GM21423 (cell line): ENCODE results near the gene PIK3CA.
A peak's percentile ranks its signal among the peaks of the same experiment; 100 is the strongest.
"Not testable (repeated sequence)": the region's sequence is repeated elsewhere in the genome, so short reads cannot be mapped to it uniquely, and the experiment has no call there.

ENCODE experiments used
- ATAC-seq: cut with Tn5 transposase; IDR thresholded peaks from one replicate; pipeline ENCODE4 v1.9.1; 2021; ENCODE audit warnings: mild to moderate bottlenecking, moderate library complexity; ENCODE audit not compliant: unreplicated experiment

The PIK3CA gene

GRCh38 chr3:179147873-179148615 lies at the start of gene PIK3CA:
Gene PIK3CA (plus strand): TSS chr3:179148357. CDS start chr3:179198826, 50,469 bp downstream.
- ATAC-seq = peak; percentile 71

GRCh38 chr3:179098388-179099077 lies 49.6 kb upstream of the PIK3CA start:
- ATAC-seq = no peak

GRCh38 chr3:179100652-179101051 lies 47.5 kb upstream of the PIK3CA start:
- ATAC-seq = no peak

- no peak for ATAC-seq
These were observed 42.3 kb upstream of the PIK3CA start for GRCh38 chr3:179105881-179106280.

GRCh38 chr3:179107617-179108016 lies 40.5 kb upstream of the PIK3CA start:
- ATAC-seq = no peak

GRCh38 chr3:179108086-179108485 lies 40.1 kb upstream of the PIK3CA start:
- ATAC-seq = no peak

- no peak for ATAC-seq
These were observed 34.3 kb upstream of the PIK3CA start for GRCh38 chr3:179113903-179114302.

- not testable (repeated sequence) for ATAC-seq
These were observed 32.7 kb upstream of the PIK3CA start for GRCh38 chr3:179115444-179115843.

- no peak for ATAC-seq
These were observed 31.3 kb upstream of the PIK3CA start for GRCh38 chr3:179116816-179117215.

- not testable (repeated sequence) for ATAC-seq
These were observed 15.8 kb upstream of the PIK3CA start for GRCh38 chr3:179132191-179132890.

GRCh38 chr3:179133575-179133974 lies 14.6 kb upstream of the PIK3CA start:
- no peak for ATAC-seq

GRCh38 chr3:179136195-179136594 lies 12.0 kb upstream of the PIK3CA start:
- ATAC-seq = no peak

- ATAC-seq = no peak
These were observed 6.3 kb upstream of the PIK3CA start for GRCh38 chr3:179141890-179142289.

GRCh38 chr3:179146911-179147513 lies 1.1 kb upstream of the PIK3CA start:
- ATAC-seq = peak; percentile 18

GRCh38 chr3:179147514-179147872 lies 664 bp upstream of the PIK3CA start:
- peak; percentile 34 for ATAC-seq

GRCh38 chr3:179148616-179149405 lies 654 bp downstream of the PIK3CA start:
- peak; percentile 21 for ATAC-seq

- ATAC-seq = peak; percentile 21
These were observed 1.3 kb downstream of the PIK3CA start for GRCh38 chr3:179149406-179149867.

GRCh38 chr3:179149951-179150350 lies 1.8 kb downstream of the PIK3CA start:
- ATAC-seq = no peak

GRCh38 chr3:179150610-179151009 lies 2.5 kb downstream of the PIK3CA start:
- ATAC-seq = no peak

GRCh38 chr3:179151474-179151873 lies 3.3 kb downstream of the PIK3CA start:
- ATAC-seq = no peak
